ENCODE results near the gene ISL2. TPM values are rescaled to one million over a fixed set of nuclear protein-coding genes. Genes with fewer than 3 reads are reported as not detected.
"Not testable (repeated sequence)": the region's sequence is repeated elsewhere in the genome, so short reads cannot be mapped to it uniquely, and the experiment has no call there.

Gene ISL2
- total RNA-seq, 2 donors from 2014 or later = 0.77 to 2.4 TPM

GRCh38 chr15:76311100-76311953 lies 25.2 kb upstream of the ISL2 start, which contains the start of gene ETFA:
Gene ETFA, minus strand, starts transcription at chr15:76311469. Its CDS starts 81 bp downstream, at chr15:76311388.
- DNase-seq (ENCODE audit: low spot score) = peak; percentile 94
- peak within 1 kb of the TSS; percentile 72 to 79 for H3K27ac ChIP-seq
- H3K36me3 ChIP-seq = no peaks in the 10 kb centered on the region
- H3K4me1 ChIP-seq (replicated peaks) = no peaks in the 10 kb centered on the region
- no peaks in the 10 kb centered on the region for H3K9me3 ChIP-seq
- intact Hi-C loops (cut with DNase I) = loop anchor here (10.0 kb wide), 1 partner anchor 117 kb away; no protein-coding TSS in a partner anchor
- TF ChIP-seq POLR2A (IDR thresholded peaks at IDR 0.05) = peak; percentile 96
- TF ChIP-seq POLR2AphosphoS5 (IDR thresholded peaks at IDR 0.05) = peak; percentile 94
- TF ChIP-seq CTCF (IDR thresholded peaks at IDR 0.05) = peak in 1 of 4 experiments; percentile 13
- 1% methylated on average over 11 of the region's 60 CpGs for WGBS
- H3K27me3 ChIP-seq (replicated peaks; ENCODE audit: insufficient read depth) = no peaks in the 10 kb centered on the region
- peak within 1 kb of the TSS; percentile 60 to 70 for H3K4me3 ChIP-seq

GRCh38 chr15:76312540-76313174 lies 23.9 kb upstream of the ISL2 start:
- H3K4me1 ChIP-seq (replicated peaks) = no peaks in the 10 kb centered on the region
- H3K4me3 ChIP-seq = no peak overlapping the region
- no peaks in the 10 kb centered on the region for H3K27me3 ChIP-seq (replicated peaks; ENCODE audit: insufficient read depth)
- H3K36me3 ChIP-seq = no peaks in the 10 kb centered on the region
- WGBS = 77% methylated on average over 7 of the region's 7 CpGs
- intact Hi-C loops (cut with DNase I) = loop anchor here (10.0 kb wide), 1 partner anchor 118 kb away; no protein-coding TSS in a partner anchor
- no peak overlapping the region for H3K27ac ChIP-seq
- TF ChIP-seq POLR2AphosphoS5 (IDR thresholded peaks at IDR 0.05) (no peak), CTCF (IDR thresholded peaks at IDR 0.05) (no peak), POLR2A (IDR thresholded peaks at IDR 0.05) (no peak)
- DNase-seq (ENCODE audit: low spot score) = no peak
- H3K9me3 ChIP-seq = no peaks in the 10 kb centered on the region

- H3K27ac ChIP-seq; H3K4me3 ChIP-seq; H3K27me3 ChIP-seq (replicated peaks; ENCODE audit: insufficient read depth); DNase-seq (ENCODE audit: low spot score); H3K36me3 ChIP-seq; H3K9me3 ChIP-seq; H3K4me1 ChIP-seq (replicated peaks): not testable (repeated sequence)
- WGBS = 90% methylated on average over 4 of the region's 4 CpGs
- intact Hi-C loops (cut with DNase I) = loop anchor here (10.0 kb wide), 1 partner anchor 118 kb away; no protein-coding TSS in a partner anchor
These were observed 23.4 kb upstream of the ISL2 start for GRCh38 chr15:76313175-76313567.

- TF ChIP-seq POLR2AphosphoS5 (IDR thresholded peaks at IDR 0.05) (no peak), POLR2A (IDR thresholded peaks at IDR 0.05) (no peak), CTCF (IDR thresholded peaks at IDR 0.05) (no peak)
- no peaks in the 10 kb centered on the region for H3K9me3 ChIP-seq
- DNase-seq (ENCODE audit: low spot score) = no peak
- H3K27me3 ChIP-seq (replicated peaks; ENCODE audit: insufficient read depth) = no peaks in the 10 kb centered on the region
- WGBS = 62% methylated on average over 5 of the region's 5 CpGs
- no peaks in the 10 kb centered on the region for H3K4me1 ChIP-seq (replicated peaks)
- H3K36me3 ChIP-seq = no peaks in the 10 kb centered on the region
- H3K4me3 ChIP-seq = no peak overlapping the region
- intact Hi-C loops (cut with DNase I) = loop anchor here (10.0 kb wide), 1 partner anchor 119 kb away; no protein-coding TSS in a partner anchor
- no peak overlapping the region for H3K27ac ChIP-seq
These were observed 22.8 kb upstream of the ISL2 start for GRCh38 chr15:76313731-76314130.

GRCh38 chr15:76320012-76320411 lies 16.6 kb upstream of the ISL2 start:
- intact Hi-C loops (cut with DNase I) = no loop called here
- Histone ChIP-seq H3K27me3 (replicated peaks; ENCODE audit: insufficient read depth) (no peaks in the 10 kb centered on the region), H3K4me1 (replicated peaks) (no peaks in the 10 kb centered on the region), H3K9me3 (no peaks in the 10 kb centered on the region), H3K4me3 (no peak overlapping the region), H3K36me3 (no peaks in the 10 kb centered on the region), H3K27ac (no peak overlapping the region)
- DNase-seq (ENCODE audit: low spot score) = no peak
- 86% methylated on average over 6 of the region's 6 CpGs for WGBS
- TF ChIP-seq CTCF (IDR thresholded peaks at IDR 0.05) (no peak), POLR2A (IDR thresholded peaks at IDR 0.05) (no peak), POLR2AphosphoS5 (IDR thresholded peaks at IDR 0.05) (no peak)

Measured in prostate gland (tissue), 2 donors.